ENCODE results near the gene SLC39A13.

The SLC39A13 gene

DNA sequence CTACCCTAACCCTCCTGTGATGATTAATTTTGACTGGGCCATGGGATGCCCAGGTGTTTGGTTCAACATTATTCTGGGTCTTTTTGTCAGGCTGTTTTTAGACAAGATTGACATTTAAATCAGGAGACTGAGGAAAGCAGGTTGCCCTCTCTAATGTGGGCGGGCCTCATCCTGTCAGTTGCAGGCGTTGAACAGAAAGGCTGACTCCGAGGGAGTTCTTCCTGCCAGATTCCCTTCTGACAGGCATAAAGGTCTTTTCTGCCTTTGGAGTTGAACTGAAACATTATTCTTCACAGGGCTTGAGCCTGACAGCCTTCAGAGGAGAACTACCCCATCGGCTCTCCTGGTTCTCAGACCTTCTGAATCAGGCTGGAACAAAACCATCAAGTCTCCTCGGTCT is 22.1 kb downstream of the SLC39A13 start:
- no peak for DNase-seq (ENCODE audit: low spot score)

DNA sequence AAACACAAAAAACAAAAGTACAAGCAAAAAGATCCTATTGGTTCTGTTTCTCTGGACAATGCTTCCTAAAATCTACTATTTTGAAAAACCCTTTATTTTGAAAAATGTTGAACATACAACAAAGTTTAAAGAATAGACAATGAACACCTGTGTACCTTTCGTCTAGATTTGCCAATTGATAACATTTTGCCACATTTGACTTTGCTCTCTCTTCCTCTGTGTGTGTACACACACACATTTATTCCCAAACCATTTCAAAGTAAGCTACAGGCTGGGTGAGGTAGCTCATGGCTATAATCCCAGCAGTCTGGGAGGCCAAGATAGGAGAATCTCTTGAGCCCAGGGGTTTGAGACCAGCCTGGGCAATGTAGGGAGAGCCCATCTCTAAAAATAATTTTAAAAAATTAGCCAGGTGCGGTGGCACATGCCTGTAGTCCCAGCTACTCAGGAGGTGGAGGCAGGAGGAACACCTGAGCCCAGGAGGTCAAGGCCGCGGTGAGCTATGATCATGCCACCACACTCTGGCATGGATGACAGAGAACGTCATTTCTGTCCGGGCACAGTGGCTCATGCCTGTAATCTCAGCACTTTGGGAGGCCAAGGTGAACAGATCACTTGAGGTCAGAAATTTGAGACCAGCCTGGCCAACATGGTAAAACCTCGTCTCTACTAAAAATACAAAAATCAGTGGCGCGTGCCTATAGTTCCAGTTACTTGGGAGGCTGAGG is 23.1 kb downstream of the SLC39A13 start:
- DNase-seq (ENCODE audit: low spot score) = no peak

GRCh38 chr11:47433157-47433556 is 24.8 kb downstream of the SLC39A13 start:
- DNase-seq (ENCODE audit: low spot score) = no peak

DNA sequence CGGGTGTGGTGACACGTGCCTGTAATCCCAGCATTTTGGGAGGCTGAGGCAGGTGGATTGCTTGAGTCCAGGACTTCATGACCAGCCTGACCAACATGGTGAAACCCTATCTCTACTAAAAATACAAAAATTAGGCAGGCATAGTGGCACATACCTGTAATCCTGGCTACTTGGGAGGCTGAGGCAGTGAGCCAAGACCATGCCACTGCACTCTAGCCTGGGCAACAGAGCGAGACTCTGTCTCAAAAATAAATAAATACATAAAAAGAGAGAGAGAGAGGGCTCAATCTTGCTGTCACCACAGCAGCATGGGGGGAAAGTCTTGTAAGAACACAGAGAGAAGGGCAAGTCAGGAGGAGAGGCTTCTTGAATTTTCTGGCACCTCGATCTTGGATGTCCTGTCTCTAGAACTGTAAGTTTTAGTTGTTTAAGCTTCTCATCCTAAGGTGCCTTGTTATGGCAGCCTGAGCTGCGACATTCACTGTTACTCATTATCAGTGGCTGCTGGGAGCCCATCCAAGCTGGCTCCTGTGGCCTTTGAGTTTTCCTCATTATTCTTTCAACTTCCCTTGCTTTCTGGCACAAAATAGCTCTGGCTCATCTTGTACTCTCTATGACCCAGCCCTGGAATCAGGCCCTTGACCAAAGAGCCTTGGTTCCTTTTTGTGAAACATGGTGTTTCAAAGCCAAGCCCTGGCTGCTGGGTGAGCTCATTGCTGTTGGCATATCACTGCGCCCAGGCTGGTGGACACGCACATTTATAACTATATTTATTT is 25.8 kb downstream of the SLC39A13 start:
- DNase-seq (ENCODE audit: low spot score) = peak; percentile 28

DNA sequence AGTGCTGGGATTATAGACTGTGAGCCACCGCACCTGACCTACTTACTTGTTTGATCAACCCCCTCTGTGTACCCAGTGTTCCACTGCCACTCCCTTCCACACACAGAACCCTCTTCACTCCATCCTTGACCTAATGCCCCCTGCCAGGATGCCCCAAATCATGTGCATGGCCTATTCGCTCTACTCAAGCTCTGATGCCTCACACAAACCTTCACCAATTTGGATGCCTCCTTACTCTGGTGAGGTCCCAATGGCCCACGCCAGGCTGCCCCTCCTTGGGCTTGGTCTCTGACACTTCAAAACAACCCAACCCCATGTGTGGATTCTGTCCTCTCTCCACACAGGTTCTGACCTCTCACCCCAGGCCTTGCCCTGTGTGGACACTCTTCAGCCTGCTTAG is 27.3 kb downstream of the SLC39A13 start:
- DNase-seq (ENCODE audit: low spot score) = no peak

GRCh38 chr11:47436726-47437125 is 28.3 kb downstream of the SLC39A13 start:
- DNase-seq (ENCODE audit: low spot score) = no peak

DNA sequence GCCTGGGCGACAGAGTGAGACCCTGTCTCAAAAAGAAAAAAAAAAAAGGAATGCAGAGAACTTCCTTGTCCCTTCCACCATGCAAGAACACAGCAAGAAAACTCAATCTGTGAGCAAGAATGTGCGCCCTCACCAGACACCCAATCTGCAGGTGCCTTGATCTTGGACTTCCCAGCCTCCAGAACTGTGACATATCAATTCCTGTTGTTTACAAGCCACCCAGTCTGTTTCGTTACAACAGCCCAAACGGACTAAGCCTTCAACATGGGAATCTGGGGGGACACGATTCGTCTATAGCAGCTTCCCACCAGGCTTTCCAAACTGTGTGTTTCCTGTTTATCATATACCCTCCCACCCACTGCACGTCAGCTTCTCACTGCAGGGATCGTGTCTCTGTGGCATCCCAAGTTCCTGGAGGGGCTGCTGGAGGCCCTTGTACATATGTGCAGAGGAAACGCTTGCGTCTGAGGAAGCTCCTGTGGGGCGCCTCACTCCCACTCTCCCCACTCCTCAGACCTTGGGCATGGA is 28.9 kb downstream of the SLC39A13 start:
- DNase-seq (ENCODE audit: low spot score) = no peak

DNA sequence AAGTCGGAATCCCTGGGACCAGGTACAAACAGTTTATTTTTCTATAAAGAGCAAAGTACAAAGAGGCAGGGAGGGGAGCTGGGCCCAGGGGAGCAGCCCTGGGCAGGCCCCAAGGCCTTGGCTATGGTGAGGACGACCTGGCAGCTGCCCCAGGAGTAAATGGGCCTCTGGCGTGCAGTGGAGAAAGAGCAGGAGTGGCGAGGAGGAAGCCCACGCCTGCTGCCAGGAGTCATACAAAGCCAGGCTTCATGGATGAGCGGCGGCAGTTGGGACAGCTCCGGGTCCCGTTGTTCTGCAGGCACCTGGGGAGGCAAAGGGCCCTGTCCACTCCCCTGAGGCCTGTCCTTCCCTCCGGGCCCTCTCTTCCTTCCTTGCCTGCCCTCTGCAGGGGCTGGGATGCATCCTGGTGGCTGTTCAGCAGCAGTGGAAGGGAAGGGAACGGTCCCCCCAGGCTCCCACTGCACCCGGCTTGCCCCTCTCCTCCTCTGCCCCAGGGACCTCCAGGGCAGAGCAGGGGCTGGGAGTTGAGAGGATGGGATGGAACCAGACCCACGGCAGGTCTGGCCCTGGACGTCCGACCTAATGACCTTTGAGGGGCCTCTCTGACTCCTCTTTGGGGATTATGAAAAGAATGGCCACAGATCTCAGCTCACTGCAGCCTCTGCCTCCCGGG is 29.5 kb downstream of the SLC39A13 start:
- peak; percentile 28 for DNase-seq (ENCODE audit: low spot score)

DNA sequence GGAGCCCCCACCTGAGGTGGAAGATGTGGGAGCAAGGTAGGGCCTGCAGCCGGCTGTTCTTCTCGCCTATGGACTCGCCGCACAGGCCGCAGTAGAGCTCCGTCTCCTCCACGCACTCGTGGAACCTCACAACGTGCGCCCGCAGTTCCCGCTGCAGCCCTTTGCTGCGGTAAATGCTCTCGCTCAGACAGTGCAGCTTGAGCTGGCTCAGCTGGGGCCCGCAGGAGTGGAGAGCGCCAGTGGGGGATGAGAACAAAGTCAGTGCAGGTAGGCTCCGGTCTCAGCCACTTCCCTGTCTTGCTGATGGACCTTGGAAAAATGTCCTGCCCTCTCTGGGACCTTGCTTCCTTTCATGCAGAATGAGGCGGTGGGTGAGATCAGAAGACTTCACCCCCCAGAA is 30.3 kb downstream of the SLC39A13 start:
- DNase-seq (ENCODE audit: low spot score) = no peak

GRCh38 chr11:47440054-47440476 is 31.7 kb downstream of the SLC39A13 start:
- no peak for DNase-seq (ENCODE audit: low spot score)

- no peak for DNase-seq (ENCODE audit: low spot score)
These were observed 33.0 kb downstream of the SLC39A13 start for GRCh38 chr11:47441421-47441820.

GRCh38 chr11:47442514-47442913 is 34.1 kb downstream of the SLC39A13 start:
- DNase-seq (ENCODE audit: low spot score) = peak; percentile 56

DNA sequence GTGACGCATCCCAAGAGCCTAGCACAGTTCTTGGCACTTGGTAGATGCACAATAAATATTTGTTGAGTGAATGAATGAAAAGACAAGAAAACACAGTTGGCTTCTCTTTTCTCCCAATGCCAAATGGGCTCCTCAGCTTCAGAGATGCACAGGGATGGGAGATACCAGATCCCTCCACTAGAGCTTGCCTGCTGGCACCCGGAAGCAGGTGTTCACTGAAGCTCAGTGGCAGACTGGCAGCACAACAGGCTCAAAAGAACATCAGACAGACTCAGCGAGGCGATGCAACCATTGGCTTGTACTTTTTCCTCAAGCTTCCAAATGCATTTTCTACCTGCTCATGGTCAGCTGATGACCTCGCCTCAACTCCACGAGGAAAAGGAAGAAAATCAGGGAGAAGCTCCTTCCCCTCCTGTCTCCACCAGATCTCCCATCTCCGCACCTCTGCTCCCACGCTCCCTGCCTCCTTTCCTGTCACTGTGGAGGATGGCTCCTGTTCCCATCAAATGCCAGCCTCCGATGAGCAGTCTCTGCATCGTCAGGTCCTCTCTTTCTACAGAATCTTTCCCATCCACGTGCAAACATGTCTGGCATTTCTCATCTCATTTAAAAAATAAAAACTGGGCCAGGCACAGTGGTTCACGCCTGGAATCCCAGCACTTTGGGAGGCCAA is 34.8 kb downstream of the SLC39A13 start:
- no peak for DNase-seq (ENCODE audit: low spot score)

- DNase-seq (ENCODE audit: low spot score) = no peak
These were observed 35.4 kb downstream of the SLC39A13 start for GRCh38 chr11:47443817-47444216.

DNA sequence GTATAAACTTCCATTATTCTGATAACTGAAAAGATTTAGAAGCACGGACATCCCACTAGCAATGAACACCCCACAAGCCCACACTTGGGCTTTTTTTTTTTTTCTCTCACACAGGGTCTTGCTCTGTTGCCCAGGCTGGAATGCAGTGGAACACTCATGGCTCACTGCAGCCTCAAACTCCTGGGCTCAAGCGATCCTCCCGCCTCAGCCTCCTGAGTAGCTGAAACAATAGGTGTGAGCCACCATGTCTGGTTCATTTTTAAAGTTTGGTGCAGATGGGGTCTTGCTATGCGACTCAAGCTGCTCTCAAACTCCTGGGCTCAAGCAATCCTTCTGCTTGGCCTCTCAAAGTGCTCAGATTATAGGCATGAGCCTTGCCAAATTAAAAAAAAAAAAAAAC is 37.5 kb downstream of the SLC39A13 start:
- no peak for DNase-seq (ENCODE audit: low spot score)

DNA sequence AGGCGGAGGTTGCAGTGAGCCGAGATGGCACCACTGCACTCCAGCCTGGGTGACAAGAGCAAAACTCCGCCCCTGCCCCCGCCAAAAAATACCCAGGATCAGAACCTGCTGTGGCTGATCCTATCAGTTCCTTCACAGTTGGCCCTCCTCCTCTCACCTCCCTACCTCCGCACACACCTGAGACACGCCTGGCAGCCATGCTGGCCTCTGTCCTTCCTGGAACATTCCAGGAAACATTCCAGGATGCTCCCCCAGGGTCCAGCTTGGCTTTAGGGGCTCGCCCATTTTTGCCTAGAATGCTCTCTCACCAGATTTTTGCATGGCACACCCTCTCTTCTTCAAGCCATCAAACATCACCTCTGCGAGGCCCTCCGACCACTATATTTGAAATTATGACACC is 38.4 kb downstream of the SLC39A13 start:
- no peak for DNase-seq (ENCODE audit: low spot score)

DNA sequence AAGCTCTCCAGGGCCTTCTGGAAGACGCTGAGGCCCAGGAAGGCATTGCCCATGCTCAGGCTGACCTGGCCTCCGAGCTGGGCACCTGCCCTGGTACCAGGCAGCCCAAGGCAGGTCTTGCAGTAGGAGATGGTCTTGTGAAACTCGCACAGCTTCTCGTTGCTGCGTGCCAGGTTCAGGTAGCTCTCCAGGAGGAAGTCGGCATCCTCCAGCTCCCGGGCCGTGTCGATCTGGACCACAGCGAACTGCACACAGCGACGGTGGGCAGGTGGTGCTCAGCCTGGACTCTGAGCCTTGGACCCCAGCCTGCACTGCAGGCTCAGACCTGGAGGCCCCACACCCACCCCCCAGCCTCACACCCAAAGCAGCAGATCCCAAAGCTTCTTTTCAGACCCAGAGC is 39.5 kb downstream of the SLC39A13 start:
- no peak for DNase-seq (ENCODE audit: low spot score)

DNA sequence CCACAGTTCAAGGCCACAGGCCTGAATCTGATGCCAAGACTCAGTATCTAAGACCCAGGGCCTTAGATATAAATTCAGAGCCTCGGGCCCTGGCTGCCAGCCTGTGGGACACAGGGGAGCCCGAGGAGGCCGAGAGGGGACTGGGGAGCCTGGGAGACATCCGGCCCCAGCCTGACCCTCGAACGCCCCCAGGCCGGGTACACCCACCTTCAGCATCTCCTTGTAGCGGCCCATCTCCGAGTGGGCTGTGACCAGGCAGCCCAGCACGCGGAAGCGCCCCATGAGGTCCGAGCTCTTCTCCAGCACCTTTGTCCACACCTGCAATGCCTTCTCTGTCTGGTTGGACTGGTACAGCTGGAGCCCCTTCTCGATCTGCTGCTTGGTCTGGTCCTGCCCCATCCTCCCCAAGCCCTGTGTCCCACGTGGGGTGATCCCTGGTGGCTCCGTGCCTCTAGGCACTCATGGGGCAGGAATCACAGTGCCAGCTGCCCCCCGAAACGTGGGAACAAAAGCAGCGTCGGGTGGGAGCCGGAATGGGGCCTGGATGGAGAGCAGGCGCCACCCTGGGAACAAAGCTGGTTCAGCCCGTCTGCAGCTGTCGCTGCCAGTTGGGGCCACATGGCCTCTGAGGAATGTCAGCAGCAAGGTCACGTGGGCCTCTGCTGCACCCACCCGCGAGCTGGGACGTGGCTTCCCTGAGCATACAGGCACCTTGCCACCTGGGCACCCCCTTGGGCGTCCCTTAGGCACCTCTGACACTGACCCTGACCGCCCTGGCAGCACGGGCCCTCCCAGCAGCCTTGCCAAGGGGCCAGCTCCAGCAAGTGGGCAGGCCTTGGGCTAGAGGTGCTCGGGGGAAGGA is 40.4 kb downstream of the SLC39A13 start, which contains the start of gene RAPSN:
Gene RAPSN, minus strand, starts transcription at position 571 of the 862 bp plus-strand sequence. Its CDS starts 172 bp downstream, at position 399.
- DNase-seq (ENCODE audit: low spot score) = no peak

DNA sequence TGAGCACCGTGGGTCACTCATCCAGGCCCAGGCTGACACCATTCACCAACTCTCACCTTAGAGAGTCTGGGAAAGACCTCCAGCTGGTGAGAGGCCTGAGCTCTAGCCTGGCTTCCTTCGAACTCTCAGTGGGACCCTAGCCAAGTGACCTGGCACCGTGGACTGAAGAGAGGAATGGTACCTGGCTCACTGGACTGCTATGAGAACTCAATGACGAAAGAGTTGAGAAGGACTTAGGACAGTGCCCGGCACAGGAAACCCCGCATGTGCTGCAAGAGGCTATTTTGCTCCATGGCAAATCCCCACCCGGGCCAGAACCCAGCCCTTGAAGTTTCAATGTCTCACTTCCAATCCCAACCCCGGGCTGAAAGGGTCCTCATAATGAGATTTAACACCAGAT is 41.2 kb downstream of the SLC39A13 start:
- DNase-seq (ENCODE audit: low spot score) = no peak

GRCh38 chr11:47451436-47451835 is 43.0 kb downstream of the SLC39A13 start:
- no peak for DNase-seq (ENCODE audit: low spot score)

DNA sequence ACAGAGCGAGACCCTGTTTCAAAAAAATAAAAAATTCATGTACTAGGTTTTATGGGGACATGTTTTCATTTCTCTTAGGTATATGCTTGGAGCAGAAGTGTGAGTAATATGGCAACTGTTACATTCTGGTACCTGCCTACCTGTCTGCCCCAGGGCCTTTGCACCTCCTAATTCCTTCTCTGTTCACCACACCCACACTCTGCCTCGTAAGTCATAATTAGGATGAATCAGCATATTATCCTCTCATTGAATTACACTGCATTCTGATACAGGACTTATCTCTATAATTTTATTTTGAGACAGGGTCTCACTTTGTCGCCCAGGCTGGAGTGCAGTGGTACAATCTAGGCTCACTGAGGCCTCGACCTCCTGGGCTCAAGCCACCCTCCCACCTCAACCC is 43.6 kb downstream of the SLC39A13 start:
- DNase-seq (ENCODE audit: low spot score) = no peak
